HCT116 (cell line): Measurements from ENCODE around the gene MRPL45. TPM values are rescaled to one million over a fixed set of nuclear protein-coding genes. Genes with fewer than 3 reads are reported as not detected.

Experiments used
- ATAC-seq: fragments of 200-7000 bp; cut with Tn5 transposase; 2 replicates; pipeline ENCODE4 v1.9.1; 2020; ENCODE audit warnings: mild to moderate bottlenecking, moderate library complexity
- BruUV-seq: library from RNA; stranded (reverse); fragments of 400-500 nt; replicated peaks from 2 replicates; lab custom pipeline; 2021; lab: Mats Ljungman, UMichigan
- CTCF ChIA-PET: fragments of 300-600 bp; sonication (Branson Sonifier 250); formaldehyde crosslinking; loops from one replicate; lab custom pipeline; 2021; ENCODE audit warnings: antibody characterized with exemption; lab: Charles Lee
- POLR2A ChIA-PET: fragments of 300-600, 350-600 bp; sonication (Branson Sonifier 250); formaldehyde crosslinking; loops from one replicate; lab custom pipeline; 2021; ENCODE audit warnings: antibody characterized with exemption; lab: Charles Lee
- RAD21 ChIA-PET, 2 experiments: fragments of 300-600 bp; sonication (Branson Sonifier 250); formaldehyde crosslinking; loops; one replicate each; lab custom pipeline; 2023; ENCODE audit warnings: low total read pairs in 2 of 2; ENCODE audit not compliant: uncharacterized antibody in 2 of 2, unreplicated experiment in 2 of 2, low non-redundant PET in 1 of 2; lab: Charles Lee
- DNase-seq: peaks from one replicate; pipeline ENCODE4 v3.0.0-alpha.2; 2010; ENCODE audit warnings: low read depth, low spot score
- H2AFZ ChIP-seq: fragments of 200-600 bp; shearing (Covaris generic), sonication (generic); 2 replicates; pipeline ENCODE4 v1.6.1; 2017; ENCODE audit warnings: low read depth, mixed run types, mixed read lengths, antibody characterized with exemption, low read length; ENCODE audit not compliant: poor library complexity, severe bottlenecking
- H3K27ac ChIP-seq: 2 replicates; pipeline ENCODE4 v1.5.1; 2012; ENCODE audit warnings: low read depth, low read length
- H3K27me3 ChIP-seq: fragments of 200-600 bp; sonication (generic); 2 replicates; pipeline ENCODE4 v1.6.1; 2016; ENCODE audit warnings: mixed run types, low read length, mixed read lengths; ENCODE audit not compliant: insufficient read depth
- H3K36me3 ChIP-seq, 2 experiments: fragments of 200-500 bp in 1 of 2; fragments of 200-600 bp in 1 of 2; sonication (Bioruptor generic) in 1 of 2; sonication (generic) in 1 of 2; 2 replicates each; pipeline versions ENCODE4 v1.5.1 to v1.6.1; 2014 to 2016; ENCODE audit warnings: low read length in 2 of 2, inconsistent platforms in 1 of 2, mixed read lengths in 1 of 2, mixed run types in 1 of 2; ENCODE audit not compliant: insufficient read depth in 2 of 2, control insufficient read depth in 1 of 2
- H3K4me1 ChIP-seq, 2 experiments: fragments of 200-600 bp in 1 of 2; sonication (generic) in 1 of 2; 2 replicates each; pipeline versions ENCODE4 v1.5.1 to v1.6.1; 2012 to 2017; ENCODE audit warnings: low read length in 2 of 2, inconsistent platforms in 1 of 2, mild to moderate bottlenecking in 1 of 2, mixed read lengths in 1 of 2, mixed run types in 1 of 2, moderate library complexity in 1 of 2; ENCODE audit not compliant: insufficient read depth in 2 of 2, control insufficient read depth in 1 of 2
- H3K4me2 ChIP-seq: fragments of 200-600 bp; sonication (generic); 2 replicates; pipeline ENCODE4 v1.6.1; 2017; ENCODE audit warnings: mixed run types, low read length, mixed read lengths
- H3K4me3 ChIP-seq, 2 experiments: fragments of 200-600 bp in 1 of 2; sonication (generic) in 1 of 2; replicated peaks in 1 of 2; 2 replicates each; pipeline ENCODE4 v1.5.1; 2011 to 2016; ENCODE audit warnings: low read length in 2 of 2, control low read depth in 1 of 2, low read depth in 1 of 2, mild to moderate bottlenecking in 1 of 2, mixed read lengths in 1 of 2, mixed run types in 1 of 2
- H3K79me2 ChIP-seq: fragments of 200-600 bp; sonication (generic); 2 replicates; pipeline ENCODE4 v1.6.1; 2017; ENCODE audit warnings: mild to moderate bottlenecking, mixed run types, low read length, moderate library complexity, mixed read lengths; ENCODE audit not compliant: insufficient read depth
- H3K9ac ChIP-seq: fragments of 200-600 bp; sonication (generic); 2 replicates; pipeline ENCODE4 v1.6.1; 2016; ENCODE audit warnings: low read length, mixed read lengths
- H3K9me2 ChIP-seq: fragments of 200-600 bp; sonication (generic), shearing (Covaris generic); 2 replicates; pipeline ENCODE4 v1.6.1; 2017; ENCODE audit warnings: mixed run types, mild to moderate bottlenecking, moderate library complexity; ENCODE audit not compliant: insufficient read depth
- H3K9me3 ChIP-seq, 2 experiments: fragments of 200-500 bp in 1 of 2; fragments of 200-600 bp in 1 of 2; sonication (Bioruptor generic) in 1 of 2; sonication (generic) in 1 of 2; 2 replicates each; pipeline ENCODE4 v1.6.1; 2014 to 2017; ENCODE audit warnings: low read length in 2 of 2, mixed read lengths in 2 of 2, inconsistent platforms in 1 of 2, low read depth in 1 of 2, mild to moderate bottlenecking in 1 of 2, mixed run types in 1 of 2, moderate library complexity in 1 of 2; ENCODE audit not compliant: control insufficient read depth in 1 of 2, insufficient read depth in 1 of 2
- H4K20me1 ChIP-seq: fragments of 200-600 bp; sonication (generic), shearing (Covaris generic); 2 replicates; pipeline ENCODE4 v1.6.1; 2017; ENCODE audit warnings: mixed run types, mild to moderate bottlenecking, moderate library complexity; ENCODE audit not compliant: insufficient read depth
- CBX3 ChIP-seq: IDR thresholded peaks from 2 replicates; pipeline ENCODE4 v1.6.1; 2012; ENCODE audit warnings: low read depth
- ELF1 ChIP-seq: IDR thresholded peaks from 2 replicates; pipeline ENCODE4 v1.6.1; 2012; ENCODE audit warnings: low read depth, borderline replicate concordance
- EZH2 ChIP-seq: fragments of 200-600 bp; sonication (generic); IDR thresholded peaks from 2 replicates; pipeline ENCODE4 v1.6.1; 2017; ENCODE audit warnings: antibody characterized with exemption, mixed run types
- FOSL1 ChIP-seq: IDR thresholded peaks from 2 replicates; pipeline ENCODE4 v1.6.1; 2012; ENCODE audit warnings: low read depth
- POLR2A ChIP-seq: IDR thresholded peaks from 2 replicates; pipeline ENCODE4 v1.7.0; 2011; ENCODE audit warnings: borderline replicate concordance; ENCODE audit not compliant: insufficient read depth, insufficient read length; ENCODE audit errors: extremely low read depth
- POLR2AphosphoS5 ChIP-seq: IDR thresholded peaks from 2 replicates; pipeline ENCODE4 v1.6.1; 2011; ENCODE audit warnings: mild to moderate bottlenecking, low read depth, low read length, moderate library complexity
- REST ChIP-seq: IDR thresholded peaks from 2 replicates; pipeline ENCODE4 v1.6.1; 2012; ENCODE audit warnings: low read depth
- TCF7L2 ChIP-seq: IDR thresholded peaks from 2 replicates; pipeline ENCODE4 v1.7.0; 2011; ENCODE audit warnings: borderline replicate concordance, inconsistent platforms; ENCODE audit not compliant: insufficient read depth, insufficient read length; ENCODE audit errors: extremely low read depth
- YY1 ChIP-seq: IDR thresholded peaks from 2 replicates; pipeline ENCODE4 v1.6.1; 2011; ENCODE audit warnings: low read length, low read depth, moderate library complexity, mild to moderate bottlenecking; ENCODE audit not compliant: insufficient replicate concordance; ENCODE audit errors: extremely low read depth
- ZBTB33 ChIP-seq: IDR thresholded peaks from 2 replicates; pipeline ENCODE4 v1.6.1; 2011; ENCODE audit warnings: mild to moderate bottlenecking, low read length, moderate library complexity; ENCODE audit not compliant: insufficient replicate concordance; ENCODE audit errors: extremely low read depth
- ZFX ChIP-seq: fragments of 450-650 bp; IDR thresholded peaks from 2 replicates; pipeline ENCODE4 v1.6.1; 2017
- ZNF274 ChIP-seq: fragments of 200-500 bp; sonication (Bioruptor generic); IDR thresholded peaks from 2 replicates; pipeline ENCODE4 v1.6.1; 2014; ENCODE audit warnings: mild to moderate bottlenecking, low read depth, low read length, inconsistent platforms
- intact Hi-C: fragments of 100-400 bp; cut with micrococcal nuclease; formaldehyde crosslinking; loops from 2 replicates; pipeline ENCODE4 v1.10.0; 2022
- total RNA-seq: library from RNA; stranded (reverse); gene quantifications from one replicate; pipeline ENCODE4 v1.2.1, GENCODE V29; 2021; ENCODE audit not compliant: unreplicated experiment

The MRPL45 gene
- total RNA-seq, 1 experiment from 2014 or later = 76.1 TPM

- DNase-seq = no peak
- POLR2A ChIA-PET = no interaction called here
- Histone ChIP-seq H3K9me2 (no peaks in the 10 kb centered on the region), H4K20me1 (no peaks in the 10 kb centered on the region), H3K4me3 (no peak overlapping the region), H3K27me3 (no peaks in the 10 kb centered on the region), H3K36me3 (no peaks in the 10 kb centered on the region), H3K27ac (no peak overlapping the region), H3K4me1 (peaks cover 5 to 7% of the 10 kb centered on the region in 2 experiments; a peak in 3 of 4 replicates), H3K9ac (no peak overlapping the region), H2AFZ (no peak overlapping the region), H3K79me2 (no peaks in the 10 kb centered on the region), H3K4me2 (no peak overlapping the region), H3K9me3 (no peaks in the 10 kb centered on the region)
- no TSS peak for BruUV-seq
- ATAC-seq = no peak
- no peak for TF ChIP-seq TCF7L2
- TF ChIP-seq ELF1 = no peak
- TF ChIP-seq FOSL1 = no peak
- TF ChIP-seq ZFX = no peak
- TF ChIP-seq POLR2AphosphoS5 = no peak
- no peak for TF ChIP-seq REST
- TF ChIP-seq CBX3 = no peak
- TF ChIP-seq EZH2 = no peak
- no peak for TF ChIP-seq ZBTB33
- no peak for TF ChIP-seq YY1
- no peak for TF ChIP-seq ZNF274
- TF ChIP-seq POLR2A = no peak
- CTCF ChIA-PET = interaction anchor here (2.2 kb wide), 1 partner anchor 10 kb away, joined by 8 read pairs; no protein-coding TSS in a partner anchor
- RAD21 ChIA-PET = no interaction called here
- intact Hi-C loops = no loop called here
These were observed 42.9 kb downstream of the MRPL45 start for GRCh38 chr17:38339891-38340290.
